ENCODE results near the gene SORL1-AS1.

DNA sequence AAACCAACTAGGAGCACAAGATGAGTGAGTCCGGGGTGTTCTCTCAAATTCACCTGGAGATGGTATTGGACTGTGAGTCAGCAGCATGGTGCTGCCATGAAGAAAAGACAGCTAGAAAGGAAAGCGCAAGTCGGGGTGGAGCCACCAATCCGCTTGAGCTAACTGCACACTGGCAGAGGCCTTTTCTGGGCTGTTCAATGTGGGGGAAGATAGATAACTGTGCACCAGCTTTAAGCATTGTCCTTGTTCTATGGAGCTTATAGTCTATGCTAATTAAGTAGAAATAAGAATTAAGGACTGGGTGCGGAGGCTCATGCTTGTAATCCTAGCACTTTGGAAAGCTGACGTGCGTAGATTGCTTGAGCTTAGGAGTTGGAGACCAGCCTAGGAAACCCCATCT is 21.9 kb upstream of the SORL1-AS1 start:
- TF ChIP-seq, protein P1, sequence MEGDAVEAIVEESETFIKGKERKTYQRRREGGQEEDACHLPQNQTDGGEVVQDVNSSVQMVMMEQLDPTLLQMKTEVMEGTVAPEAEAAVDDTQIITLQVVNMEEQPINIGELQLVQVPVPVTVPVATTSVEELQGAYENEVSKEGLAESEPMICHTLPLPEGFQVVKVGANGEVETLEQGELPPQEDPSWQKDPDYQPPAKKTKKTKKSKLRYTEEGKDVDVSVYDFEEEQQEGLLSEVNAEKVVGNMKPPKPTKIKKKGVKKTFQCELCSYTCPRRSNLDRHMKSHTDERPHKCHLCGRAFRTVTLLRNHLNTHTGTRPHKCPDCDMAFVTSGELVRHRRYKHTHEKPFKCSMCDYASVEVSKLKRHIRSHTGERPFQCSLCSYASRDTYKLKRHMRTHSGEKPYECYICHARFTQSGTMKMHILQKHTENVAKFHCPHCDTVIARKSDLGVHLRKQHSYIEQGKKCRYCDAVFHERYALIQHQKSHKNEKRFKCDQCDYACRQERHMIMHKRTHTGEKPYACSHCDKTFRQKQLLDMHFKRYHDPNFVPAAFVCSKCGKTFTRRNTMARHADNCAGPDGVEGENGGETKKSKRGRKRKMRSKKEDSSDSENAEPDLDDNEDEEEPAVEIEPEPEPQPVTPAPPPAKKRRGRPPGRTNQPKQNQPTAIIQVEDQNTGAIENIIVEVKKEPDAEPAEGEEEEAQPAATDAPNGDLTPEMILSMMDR (IDR thresholded peaks at IDR 0.05 in 4 of 5, conservative IDR thresholded peaks at IDR 0.05 in 1 of 5) = no peak
- no peak for TF ChIP-seq POLR2A (IDR thresholded peaks at IDR 0.05)

Data from gastrocnemius medialis (tissue), 4 donors.